Measurements from ENCODE around the gene OTOP3.
"Not testable (repeated sequence)": the region's sequence is repeated elsewhere in the genome, so short reads cannot be mapped to it uniquely, and the experiment has no call there.

The OTOP3 gene, protein sequence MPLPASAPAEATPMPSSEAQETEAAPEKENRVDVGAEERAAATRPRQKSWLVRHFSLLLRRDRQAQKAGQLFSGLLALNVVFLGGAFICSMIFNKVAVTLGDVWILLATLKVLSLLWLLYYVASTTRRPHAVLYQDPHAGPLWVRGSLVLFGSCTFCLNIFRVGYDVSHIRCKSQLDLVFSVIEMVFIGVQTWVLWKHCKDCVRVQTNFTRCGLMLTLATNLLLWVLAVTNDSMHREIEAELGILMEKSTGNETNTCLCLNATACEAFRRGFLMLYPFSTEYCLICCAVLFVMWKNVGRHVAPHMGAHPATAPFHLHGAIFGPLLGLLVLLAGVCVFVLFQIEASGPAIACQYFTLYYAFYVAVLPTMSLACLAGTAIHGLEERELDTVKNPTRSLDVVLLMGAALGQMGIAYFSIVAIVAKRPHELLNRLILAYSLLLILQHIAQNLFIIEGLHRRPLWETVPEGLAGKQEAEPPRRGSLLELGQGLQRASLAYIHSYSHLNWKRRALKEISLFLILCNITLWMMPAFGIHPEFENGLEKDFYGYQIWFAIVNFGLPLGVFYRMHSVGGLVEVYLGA

DNA sequence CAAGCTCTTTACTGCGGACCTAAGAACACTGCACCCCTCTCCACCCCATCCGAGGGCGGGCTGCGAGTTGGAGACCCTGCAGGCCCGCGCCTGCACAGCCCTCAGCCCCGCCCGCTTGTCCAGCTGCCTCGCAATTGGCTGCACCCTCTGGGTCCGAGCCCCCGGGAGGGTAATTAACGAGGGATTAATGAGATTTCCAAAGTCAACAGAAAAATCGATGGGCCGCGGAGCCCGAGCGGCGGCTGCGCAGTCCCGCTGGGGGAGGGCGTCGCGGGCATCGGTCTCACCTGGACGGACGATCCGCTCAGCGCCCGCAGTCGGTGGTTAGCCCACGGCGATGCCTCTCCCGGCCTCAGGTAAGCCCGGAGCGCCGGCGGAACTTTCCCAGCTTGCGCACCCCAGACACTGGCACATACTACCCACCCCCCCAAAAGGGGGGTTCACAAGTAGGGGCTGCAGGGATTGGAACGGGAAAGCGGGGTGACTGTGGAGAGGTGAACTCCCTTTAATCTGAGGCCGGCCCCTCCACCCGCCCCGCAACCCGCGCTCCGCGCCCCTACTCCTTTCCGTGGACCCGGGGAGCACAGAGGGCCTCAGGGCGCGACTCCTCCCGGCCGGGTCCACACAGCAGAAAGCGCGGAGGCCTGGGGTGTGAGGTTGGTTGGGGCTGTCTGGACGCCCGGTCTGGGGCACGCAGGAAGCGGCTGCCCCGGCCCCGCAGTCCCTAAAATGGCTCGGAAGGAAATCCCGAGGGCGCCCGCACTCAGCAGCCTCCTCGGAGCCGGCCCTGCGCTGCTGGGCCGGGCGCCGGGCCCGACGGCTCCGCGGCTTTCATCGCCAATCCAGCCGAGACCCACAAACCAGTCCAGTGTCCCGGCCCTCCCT is at the start of gene OTOP3:
OTOP3 (plus strand) TSS at position 314 of the 885 bp plus-strand sequence; CDS start at position 338, 24 bp downstream.
- no peak for DNase-seq

DNA sequence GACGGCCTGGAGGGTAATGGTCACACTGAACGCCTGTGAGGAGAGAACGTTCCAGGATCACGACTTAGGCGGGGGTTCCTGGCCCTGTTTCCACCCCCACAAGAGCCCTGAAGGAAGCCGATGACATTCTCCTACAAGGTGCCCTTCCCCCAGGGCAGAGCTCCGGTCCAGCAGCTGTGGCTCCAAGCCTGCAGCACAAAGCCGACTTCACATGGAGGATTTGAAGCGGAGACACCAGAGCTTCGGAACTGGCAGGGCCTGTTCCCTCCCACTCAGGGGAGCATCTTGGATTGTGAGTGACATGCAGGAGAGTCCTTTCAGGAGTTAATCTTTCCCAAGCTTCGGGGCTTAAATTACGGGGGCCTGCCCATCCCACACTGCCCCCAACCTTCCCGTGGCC is 47.2 kb upstream of the OTOP3 start:
- DNase-seq = no peak

DNA sequence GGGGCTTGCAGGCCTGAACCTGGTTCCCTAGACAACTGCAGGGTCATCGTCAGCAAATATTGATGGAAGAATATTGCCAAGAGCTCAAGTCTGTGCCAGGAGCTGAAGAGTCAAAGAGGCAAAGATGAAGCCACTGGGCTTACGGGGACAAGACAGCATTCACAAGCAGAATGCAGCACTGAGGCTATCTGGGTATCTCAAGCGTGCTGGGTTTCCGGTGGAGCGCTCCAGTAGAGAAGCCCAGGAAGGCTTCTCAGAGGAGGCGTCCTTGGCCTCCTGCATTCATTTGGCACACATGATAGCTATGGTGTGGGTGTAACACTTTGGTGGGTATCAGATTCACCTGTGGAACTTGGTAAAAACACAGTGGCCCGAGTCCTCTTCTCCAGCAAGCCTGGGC is 45.1 kb upstream of the OTOP3 start:
- DNase-seq = no peak

DNA sequence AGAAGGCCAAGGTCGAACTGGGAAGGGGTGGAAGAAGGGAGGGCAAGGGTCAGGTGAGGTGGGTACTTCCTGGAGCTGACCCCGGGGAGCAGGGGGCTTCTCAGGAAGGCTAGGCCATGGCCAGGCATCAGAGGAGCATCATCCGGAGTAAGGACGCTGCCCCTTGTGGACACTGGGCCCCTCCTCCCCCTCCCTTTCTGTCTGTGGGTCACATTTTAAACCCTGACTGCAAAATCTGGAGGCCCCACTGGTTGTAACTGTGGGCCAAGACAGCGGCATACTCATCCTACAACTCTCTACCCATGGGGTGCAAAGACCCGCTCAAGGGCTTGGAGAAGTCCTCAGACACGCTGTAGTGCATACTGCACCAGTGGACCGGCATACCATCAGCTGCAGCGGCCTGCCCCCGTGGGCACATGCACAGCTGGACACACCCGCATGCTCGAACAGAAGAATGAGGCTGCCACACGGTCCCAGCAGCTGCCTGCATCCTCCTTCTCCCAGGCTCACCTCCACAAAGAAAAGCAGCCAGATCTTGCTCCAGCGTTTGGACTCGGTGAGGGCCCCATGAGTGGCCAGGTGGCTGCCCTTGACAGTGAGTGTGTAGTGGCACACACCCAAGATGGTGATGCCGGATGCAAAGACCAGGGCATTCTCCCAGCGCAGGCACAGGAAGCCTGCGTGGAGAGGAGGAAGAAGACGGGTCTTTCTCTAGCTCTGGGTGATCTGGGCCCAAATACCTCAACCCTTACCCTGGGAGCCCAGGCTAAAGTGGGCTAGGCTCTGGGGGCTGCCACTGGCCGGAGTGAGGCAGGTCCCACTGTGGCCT is 43.5 kb upstream of the OTOP3 start:
- no peak for DNase-seq

DNA sequence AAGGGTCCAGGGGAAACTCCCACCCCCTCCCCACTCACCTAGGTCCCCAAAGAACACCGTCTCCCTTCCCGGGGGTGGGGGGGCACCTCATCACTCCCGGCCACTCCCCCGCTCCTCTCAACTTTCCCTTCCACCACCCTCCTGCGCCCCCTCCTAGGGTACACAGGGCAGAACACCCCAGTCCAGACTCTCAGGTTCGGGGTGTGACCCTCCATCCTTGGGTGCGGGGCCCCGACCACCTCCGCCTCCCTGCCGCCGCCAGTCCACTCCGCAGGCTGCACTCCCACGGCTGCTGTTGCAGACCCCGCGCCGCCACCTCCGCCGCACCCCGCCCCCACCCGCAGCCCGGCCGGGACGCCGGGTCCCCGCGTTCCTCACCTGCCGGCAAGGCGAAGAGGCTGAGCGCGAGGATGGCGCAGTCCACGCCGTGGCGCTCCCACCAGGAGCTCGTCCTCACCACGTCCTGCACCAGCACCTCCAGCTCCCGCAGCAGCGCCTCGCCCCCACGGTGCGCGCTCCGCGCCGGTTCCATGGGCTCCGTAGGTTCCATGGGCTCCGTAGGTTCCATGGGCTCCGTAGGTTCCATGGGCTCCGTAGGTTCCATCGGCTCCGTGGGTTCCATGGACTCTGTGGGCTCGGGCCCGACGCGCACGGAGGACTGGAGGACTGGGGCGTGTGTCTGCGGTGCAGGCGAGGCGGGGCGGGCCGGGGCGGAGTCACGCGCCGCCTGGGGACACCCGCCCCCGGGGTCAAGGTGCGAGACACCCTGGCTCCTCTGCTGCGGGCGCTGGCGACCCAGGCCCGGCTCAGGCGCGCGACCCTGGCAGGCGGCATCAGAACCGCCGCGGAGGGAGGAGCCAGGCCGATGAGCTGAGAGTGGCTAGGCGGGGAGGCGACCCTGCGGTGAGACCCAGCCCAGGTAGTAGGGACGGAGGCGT is 42.5 kb upstream of the OTOP3 start, which contains the start of gene FADS6:
FADS6 (minus strand) TSS at position 660 of the 938 bp plus-strand sequence; CDS start at position 622, 38 bp downstream.
- peak in 3 of 58 donors; percentile 21 to 52 (median 31) for DNase-seq

DNA sequence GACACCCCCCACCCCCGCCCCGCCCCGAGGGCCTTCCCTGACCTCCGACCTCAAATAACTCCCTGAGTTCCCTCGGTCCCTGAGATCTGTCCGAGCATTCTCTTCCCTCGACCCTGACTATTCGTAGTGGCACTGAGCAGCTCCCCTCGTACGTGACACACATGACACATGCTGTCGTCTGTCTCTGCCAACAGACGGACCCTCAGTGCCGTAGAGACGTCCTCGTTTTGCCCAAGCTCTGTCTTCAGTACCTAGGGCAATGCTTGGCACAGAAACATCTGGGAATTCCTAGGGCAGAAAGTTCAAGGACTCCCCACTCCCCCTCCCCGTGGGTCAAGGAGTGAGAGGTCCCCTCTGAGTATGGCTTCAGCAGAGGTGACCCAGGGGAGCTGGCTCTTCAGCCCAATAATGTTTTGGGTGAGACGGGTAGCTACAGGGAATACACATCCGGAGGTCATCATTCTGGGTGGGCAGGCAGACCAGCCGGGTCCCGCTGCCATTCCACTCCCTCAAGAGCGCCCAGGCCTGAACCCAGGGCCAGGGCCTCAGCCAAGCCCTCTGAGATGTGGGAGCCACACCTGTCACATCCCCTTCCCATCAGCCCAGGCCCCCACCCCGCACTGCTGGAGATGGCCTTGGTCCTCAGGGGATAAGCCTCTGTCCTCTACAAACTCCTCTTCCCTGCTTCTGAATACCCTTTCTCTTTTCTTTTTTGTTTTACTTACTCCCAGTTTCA is 41.6 kb upstream of the OTOP3 start:
- no peak for DNase-seq

DNA sequence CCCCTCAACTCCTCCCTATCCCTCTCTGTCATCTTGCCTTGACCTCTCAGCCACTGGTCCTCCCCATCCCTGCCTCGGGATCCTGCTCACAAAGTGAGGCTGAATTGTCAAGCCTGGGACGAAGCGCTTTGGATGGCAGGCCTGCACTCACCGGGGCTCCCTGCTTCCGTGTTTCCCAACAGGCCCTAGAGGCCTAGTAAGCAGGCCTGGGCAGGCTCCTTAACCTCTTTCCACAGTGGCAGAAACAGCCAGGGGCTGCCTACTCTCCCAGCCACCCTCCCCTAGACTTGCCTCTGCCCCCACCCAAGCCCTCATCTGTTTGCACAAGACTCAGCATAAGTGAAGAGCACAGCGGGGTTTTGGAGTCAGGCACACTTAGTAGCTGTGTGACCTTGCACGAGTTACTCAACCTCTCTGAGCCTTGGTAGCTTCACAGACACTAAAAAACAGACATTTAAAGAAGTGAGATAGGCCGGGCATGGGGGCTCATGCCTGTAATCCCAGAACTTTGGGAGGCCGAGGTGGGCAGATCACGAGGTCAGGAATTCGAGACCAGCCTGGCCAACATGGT is 37.2 kb upstream of the OTOP3 start:
- DNase-seq = no peak

DNA sequence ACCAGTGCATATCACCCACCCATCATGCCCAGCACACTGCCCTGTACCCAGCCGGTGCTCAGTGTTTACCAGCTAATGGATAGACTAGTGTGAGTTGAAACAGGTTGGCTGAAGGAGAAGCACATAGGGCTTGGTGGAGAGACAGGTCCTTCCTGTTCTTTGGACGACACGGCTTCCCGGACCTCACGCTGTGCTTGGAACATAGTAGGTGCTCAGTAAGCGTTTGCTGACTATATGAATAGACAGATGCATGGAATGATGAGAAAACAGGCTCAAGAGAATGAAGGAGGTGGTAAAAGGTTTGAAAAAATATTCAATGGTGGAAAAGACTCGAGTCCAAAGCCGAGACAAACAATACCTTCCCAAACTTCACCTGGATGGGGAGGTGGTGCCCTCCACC is 35.5 kb upstream of the OTOP3 start:
- no peak for DNase-seq

DNA sequence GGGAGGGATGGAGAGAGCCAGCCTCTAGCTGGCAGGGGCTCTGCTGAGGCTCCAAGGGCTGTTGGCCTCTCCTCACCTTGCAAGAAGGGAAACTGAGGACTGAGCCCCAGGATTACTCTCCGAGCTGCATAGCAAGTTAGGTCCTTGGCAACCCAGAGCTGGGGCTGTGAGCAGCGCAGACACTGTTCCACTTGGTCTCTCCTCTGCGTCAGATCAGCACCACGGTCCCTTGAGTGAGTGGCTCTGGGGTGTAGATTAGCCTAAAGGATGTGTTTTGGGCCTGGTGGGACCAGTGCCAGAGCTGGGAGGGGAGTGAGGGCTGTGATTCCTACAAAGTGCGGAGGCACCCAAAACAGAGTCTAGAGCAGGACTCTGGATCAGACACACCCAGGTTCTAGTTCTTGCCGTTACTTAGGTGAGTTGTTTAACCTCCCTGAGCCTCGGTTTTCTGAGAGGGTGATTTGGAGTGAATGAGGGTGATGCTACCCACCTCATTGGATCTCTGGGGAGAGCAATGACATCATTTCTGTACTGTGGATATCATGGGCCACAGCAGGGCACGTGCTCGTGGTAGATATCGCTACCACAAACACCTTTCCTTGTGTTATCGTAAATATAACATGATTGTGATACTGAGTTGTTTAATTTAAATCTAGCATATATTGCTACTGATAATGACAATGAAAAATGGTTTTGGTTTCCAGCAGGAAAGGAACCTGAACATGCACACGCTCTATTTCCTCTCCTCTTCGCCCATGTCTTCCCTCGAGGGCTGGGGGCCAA is 34.2 kb upstream of the OTOP3 start:
- DNase-seq = no peak

DNA sequence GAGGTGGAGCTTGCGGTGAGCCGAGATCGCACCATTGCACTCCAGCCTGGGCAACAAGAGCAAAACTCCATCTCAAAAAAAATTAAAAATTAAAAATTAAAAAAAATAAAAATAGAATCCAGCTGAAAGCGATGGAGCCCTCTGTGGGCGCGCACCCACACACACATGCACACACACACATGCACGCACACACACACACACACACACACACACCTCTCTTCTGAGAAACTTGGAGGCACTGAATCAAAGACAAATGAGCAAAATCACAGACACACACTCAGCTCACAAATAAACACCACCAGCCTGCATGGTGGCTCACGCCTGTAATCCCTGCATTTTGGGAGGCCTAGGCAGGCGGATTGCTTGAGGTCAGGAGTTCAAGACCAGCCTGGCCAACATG is 32.7 kb upstream of the OTOP3 start:
- DNase-seq = no peak

DNA sequence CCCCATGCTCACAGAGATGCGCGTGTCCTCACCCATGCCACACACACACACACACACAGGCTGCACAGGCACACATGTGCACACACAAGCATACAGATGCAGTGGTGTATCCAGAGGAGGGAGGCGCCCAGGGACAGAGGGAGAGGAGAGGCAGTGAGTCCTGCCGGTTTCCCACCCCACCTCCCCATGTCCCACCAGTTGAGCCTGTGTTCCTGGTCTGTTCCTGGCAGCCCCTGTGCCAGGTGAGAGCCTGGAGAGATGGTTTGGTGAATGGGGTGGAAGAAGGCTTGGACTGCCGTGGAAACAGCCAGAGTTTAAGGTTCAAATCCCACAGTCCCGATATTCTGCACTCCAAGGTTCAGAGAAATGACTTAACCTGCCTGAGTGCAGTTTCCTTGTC is 32.0 kb upstream of the OTOP3 start:
- DNase-seq = no peak

DNA sequence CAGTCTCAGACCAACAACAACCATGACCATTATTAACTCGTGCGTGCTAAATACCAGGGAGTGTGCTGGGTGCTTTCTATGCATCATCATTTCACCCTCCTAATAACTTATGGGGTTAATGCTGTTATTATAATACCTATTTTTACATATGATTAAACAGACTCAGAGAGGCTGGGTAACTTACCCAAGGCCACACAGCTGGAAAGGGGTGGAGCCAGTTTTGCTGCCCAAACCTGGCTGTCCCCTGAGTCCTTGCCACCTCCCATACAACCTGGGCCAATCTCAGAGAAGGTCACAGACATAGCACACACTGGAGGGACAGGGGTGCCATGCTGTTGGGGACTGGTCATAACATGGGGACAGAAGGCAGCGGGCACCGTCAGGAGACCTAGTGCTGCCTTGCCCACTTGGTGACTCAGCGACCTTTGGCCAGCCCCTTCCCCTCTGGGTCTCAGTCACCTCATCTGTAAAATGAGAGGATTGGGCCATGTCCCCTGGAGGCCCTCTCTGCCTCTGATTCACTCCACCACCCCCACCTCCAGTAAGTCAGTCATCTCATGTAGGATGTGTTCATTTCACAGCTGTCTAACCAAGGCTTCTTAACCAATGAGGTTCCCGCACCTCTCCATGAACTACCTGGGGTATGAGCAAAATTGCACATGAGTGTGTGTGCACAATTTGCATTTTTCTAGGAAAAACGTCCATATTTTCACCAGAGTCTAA is 30.9 kb upstream of the OTOP3 start:
- no peak for DNase-seq

DNA sequence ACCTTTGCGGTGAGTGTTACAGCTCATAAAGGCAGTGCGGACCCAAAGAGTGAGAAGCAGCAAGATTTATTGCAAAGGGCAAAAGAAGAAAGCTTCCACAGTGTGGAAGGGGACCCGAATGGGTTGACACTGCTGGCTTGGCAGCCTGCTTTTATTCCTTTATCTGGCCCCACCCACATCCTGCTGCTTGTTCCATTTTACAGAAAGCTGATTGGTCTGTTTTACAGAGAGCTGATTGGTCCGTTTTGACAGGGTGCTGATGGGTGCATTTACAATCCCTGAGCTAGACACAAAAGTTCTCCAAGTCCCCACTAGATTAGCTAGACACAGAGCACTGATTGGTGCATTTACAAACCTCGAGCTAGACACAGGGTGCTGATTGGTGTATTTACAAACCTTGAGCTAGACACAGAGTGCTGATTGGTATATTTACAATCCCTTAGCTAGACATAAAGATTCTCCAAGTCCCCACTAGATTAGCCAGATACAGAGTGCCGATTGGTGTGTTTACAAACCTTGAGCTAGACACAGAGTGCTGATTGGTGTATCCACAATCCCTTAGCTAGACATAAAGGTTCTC is 29.4 kb upstream of the OTOP3 start:
- DNase-seq = not testable (repeated sequence)

DNA sequence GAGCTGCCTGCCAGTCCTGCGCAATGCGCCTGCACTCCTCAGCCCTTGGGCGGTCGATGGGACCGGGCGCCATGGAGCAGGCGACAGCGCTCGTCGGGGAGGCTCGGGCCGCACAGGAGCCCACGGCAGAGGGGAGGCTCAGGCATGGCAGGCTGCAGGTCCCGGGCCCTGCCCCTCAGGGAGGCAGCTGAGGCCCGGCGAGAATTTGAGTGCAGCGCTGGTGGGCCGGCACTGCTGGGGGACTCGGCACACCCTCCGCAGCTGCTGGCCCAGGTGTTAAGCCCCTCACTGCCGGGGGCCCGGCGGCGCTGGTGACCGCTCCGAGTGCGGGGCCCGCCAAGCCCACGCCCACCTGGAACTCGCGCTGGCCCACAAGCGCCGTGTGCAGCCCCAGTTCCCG is 28.7 kb upstream of the OTOP3 start:
- no peak for DNase-seq

DNA sequence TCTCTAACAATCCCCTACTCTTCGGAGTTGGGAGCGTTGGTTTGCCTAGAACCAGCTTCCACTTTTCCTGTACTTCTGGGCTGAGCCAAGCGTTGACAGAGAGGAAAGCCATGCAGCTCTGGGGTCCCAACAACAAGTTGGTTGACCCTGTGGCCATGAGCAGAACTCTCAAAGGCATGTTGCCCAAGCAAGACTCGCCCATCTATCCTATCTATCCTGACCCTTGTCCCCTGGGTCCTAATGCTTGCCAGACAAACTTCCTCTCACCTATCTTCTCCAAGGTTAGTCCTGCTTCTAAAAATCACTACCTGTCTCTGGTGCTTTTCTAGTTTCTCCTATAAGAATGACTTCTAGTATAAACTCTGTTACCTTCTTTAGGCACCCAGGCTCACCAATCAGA is 26.6 kb upstream of the OTOP3 start:
- DNase-seq = not testable (repeated sequence)

DNA sequence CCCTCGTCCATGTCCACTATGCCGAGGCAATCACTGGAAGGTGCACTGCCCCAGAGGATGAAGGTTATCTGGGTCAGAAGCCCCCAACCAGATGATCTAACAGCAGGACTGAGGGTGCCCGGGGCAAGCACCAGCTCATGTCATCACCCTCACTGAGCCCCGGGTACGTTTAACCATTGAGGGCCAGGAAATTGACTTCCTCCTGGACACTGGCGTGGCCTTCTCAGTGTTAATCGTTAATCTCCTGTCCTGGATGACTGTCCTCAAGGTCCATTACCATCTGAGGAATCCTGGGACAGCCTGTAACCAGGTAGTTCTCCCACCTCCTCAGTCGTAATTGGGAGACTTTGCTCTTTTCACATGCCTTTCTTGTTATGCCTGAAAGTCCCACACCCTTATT is 24.3 kb upstream of the OTOP3 start:
- DNase-seq = not testable (repeated sequence)

Data from anterior cingulate cortex (tissue), 58 donors.